Measurements from ENCODE around the gene GFM1. TPM values are rescaled to one million over a fixed set of nuclear protein-coding genes. Genes with fewer than 3 reads are reported as not detected.

GFM1 gene
- total RNA-seq, 2 experiments from 2014 or later: 38.1 to 40.7 TPM

DNA sequence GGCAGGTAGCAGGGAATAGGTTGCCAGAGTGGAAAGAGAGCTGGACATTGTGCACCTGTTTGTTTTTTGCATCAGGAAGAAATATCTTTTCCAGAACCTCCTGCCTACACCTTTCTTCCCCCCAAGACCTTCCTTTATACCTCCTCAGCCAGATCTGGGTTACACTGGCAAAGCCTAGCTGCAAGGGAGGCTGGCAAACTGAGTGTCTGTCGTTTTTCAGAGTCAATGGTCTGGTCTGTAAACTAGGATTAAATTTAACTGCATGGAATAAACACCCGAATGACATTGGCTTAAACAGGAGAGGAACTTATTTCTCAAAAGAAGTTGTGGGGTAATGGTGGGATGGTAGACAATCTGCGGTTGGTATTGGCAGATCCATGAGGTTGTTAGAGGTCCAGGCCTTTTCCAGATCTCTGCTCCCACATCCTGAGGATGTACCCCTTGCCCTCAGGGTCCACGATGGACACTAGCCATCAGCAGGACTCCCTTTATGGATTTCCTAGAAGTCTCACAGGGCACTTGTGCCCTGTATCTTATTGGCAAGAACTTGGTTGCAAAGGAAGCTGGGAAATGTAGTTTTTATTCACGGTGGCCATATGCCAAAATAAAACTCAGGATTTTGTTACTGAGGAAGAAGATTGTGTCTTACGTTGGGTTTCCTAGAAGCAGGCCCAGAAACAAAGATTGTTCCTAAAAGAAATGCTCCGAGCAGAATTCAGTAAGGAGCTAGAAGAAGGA lies 91.1 kb downstream of the GFM1 start:
- H3K9me3 Mint-ChIP-seq: peaks cover 10% of the 10 kb centered on the region
- no peak overlapping the region for H3K27ac Mint-ChIP-seq
- H3K36me3 Mint-ChIP-seq (ENCODE audit: low read depth): no peaks in the 10 kb centered on the region
- POLR2A ChIA-PET: no interaction called here
- CTCF ChIA-PET: interaction anchor here (1.0 to 1.1 kb wide), 2 partner anchors 12 to 76 kb away, joined by 3 read pairs; no protein-coding TSS in a partner anchor
- peaks cover 3% of the 10 kb centered on the region for H3K27me3 Mint-ChIP-seq
- H3K4me1 Mint-ChIP-seq: peaks cover 7% of the 10 kb centered on the region
- H3K4me3 Mint-ChIP-seq: no peak overlapping the region
- no peak for DNase-seq

DNA sequence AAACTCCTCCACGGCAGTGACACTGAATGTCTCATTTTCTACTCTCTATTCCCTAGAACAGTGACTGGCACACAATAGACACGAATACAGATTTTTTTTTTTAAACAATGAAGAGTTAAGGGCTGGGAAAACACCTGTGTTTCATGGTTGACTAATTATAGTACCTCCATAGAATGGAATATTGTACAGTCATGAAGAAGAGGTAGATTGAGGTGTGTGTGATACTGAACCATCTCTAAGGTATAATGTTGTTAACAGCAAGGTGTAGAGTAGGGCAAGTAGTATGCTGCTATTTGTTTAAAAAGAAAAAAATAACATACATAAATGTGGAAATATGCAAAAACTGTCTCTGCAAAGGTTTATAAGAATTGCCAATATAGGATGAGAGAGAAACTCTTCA lies 93.1 kb downstream of the GFM1 start:
- Mint-ChIP-seq H3K4me1 (peaks cover 10% of the 10 kb centered on the region), H3K4me3 (no peak overlapping the region), H3K27ac (no peak overlapping the region), H3K27me3 (peaks cover 3% of the 10 kb centered on the region), H3K9me3 (peaks cover 10% of the 10 kb centered on the region), H3K36me3 (ENCODE audit: low read depth) (no peaks in the 10 kb centered on the region)
- ChIA-PET POLR2A (no interaction called here), CTCF (no interaction called here)
- no peak for DNase-seq

DNA sequence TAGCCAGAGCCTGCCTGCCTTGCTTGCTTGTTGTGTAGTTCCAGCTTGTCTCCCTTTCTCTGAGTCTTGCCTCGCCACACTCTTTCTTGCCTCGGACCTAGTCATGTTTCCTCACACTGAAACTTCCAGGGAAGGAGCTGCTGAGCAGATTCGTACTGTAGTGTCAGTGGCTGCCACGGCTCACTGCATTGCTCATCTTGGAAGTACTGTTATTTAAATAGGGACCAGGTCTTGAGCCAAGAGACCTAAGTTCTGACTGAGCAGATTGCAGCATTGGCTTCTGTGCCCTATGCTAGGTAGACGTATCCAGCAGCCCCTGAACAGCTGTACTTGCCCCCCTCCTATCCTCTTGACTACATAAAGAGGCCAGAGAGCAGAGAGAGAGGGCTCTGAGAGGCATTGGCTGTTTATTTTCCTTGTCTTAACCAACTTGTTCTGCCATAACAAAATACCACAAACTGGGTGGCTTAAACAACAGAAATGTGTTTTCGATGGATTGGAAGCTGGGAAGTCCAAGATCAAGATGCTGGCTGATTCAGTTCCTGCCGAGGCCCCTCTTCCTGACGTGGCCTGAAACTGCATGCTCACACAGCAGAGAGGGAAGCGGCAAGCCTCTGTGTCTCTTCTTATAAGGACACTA lies 93.8 kb downstream of the GFM1 start:
- ChIA-PET CTCF (no interaction called here), POLR2A (no interaction called here)
- Mint-ChIP-seq H3K36me3 (ENCODE audit: low read depth) (no peaks in the 10 kb centered on the region), H3K9me3 (peaks cover 10% of the 10 kb centered on the region), H3K4me3 (no peak overlapping the region), H3K27me3 (peaks cover 3% of the 10 kb centered on the region), H3K4me1 (peaks cover 17% of the 10 kb centered on the region), H3K27ac (no peak overlapping the region)
- no peak for DNase-seq

DNA sequence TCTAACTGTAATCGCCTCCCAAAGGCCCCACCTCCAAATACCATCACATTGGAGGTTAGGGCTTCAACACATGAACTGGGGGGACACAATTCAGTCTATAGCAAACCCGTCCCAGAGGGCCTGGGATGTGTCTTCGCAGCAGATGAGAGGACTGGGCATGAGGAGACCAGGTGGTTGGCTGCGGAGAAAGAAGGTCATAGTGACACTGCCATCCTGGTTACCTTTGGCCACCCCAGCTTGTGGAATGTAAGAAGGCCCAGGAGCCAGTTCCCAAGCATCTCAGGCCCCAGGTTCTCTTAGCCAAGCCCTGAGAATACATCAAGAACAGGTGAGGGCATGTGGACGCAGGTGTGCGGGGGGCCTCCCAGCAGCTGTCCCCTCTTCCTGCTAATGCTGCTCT lies 94.3 kb downstream of the GFM1 start:
- Mint-ChIP-seq H3K4me1 (peaks cover 16% of the 10 kb centered on the region), H3K27me3 (peaks cover 2% of the 10 kb centered on the region), H3K36me3 (ENCODE audit: low read depth) (no peaks in the 10 kb centered on the region), H3K9me3 (peaks cover 10% of the 10 kb centered on the region), H3K4me3 (no peak overlapping the region), H3K27ac (no peak overlapping the region)
- POLR2A ChIA-PET: no interaction called here
- CTCF ChIA-PET: interaction anchor here (1.7 kb wide), 1 partner anchor 12 kb away, joined by 4 read pairs; no protein-coding TSS in a partner anchor
- no peak for DNase-seq

DNA sequence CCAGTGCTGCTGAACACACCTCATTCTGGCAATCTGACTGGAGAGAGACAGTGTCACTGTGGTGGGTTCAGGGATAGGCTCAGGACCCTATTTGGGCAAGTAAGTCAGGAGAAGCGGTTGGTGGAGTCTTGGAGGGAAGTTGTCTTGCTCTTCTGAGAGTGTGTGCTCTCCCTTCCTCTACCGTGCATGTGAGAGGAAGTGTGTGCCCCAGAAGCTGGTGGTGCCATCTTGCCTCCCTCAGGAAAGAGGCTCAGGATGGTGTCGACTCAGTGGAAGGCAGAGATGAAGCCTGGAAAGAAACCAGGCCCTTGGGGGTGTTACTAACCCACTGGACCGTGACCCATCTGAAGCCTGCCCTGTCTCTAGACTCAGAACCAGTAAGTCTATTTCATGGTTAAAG lies 94.8 kb downstream of the GFM1 start:
- Mint-ChIP-seq H3K4me1 (peaks cover 14% of the 10 kb centered on the region), H3K36me3 (ENCODE audit: low read depth) (peaks cover 2% of the 10 kb centered on the region), H3K9me3 (peaks cover 10% of the 10 kb centered on the region), H3K27me3 (no peaks in the 10 kb centered on the region), H3K27ac (no peak overlapping the region), H3K4me3 (no peak overlapping the region)
- no peak for DNase-seq
- ChIA-PET CTCF (interaction anchor here (1.7 kb wide), 1 partner anchor 13 kb away, joined by 4 read pairs; no protein-coding TSS in a partner anchor), POLR2A (no interaction called here)

DNA sequence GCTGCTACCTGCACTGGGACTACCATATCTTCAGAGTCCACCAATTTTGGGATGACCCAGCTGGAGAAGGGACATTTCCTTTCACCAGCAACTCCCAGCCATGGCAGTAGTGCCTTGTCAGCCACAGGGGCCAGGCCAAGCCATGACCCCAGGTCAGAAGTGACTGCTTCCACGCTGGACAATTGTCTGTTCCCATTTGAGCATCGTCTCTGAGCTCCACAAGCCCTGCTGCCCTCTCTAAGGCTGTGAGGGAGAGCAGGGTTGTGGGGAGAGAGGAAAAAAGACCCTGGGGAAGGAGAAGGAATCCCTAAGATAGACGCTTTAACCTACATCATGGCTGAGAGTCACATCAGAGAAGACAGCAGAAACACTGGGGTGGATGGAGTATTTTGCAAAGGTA lies 95.3 kb downstream of the GFM1 start:
- Mint-ChIP-seq H3K4me3 (no peak overlapping the region), H3K27me3 (no peaks in the 10 kb centered on the region), H3K27ac (no peak overlapping the region), H3K9me3 (peaks cover 10% of the 10 kb centered on the region), H3K36me3 (ENCODE audit: low read depth) (peaks cover 3% of the 10 kb centered on the region), H3K4me1 (peaks cover 14% of the 10 kb centered on the region)
- CTCF ChIA-PET: interaction anchor here (0.8 to 1.7 kb wide), 2 partner anchors 11 to 13 kb away, joined by 4 read pairs; no protein-coding TSS in a partner anchor
- POLR2A ChIA-PET: no interaction called here
- no peak for DNase-seq

Other genes with a start within 250 kb of the GFM1 start
- gene MLF1, start 73.3 kb upstream of the GFM1 start, total RNA-seq: under 1 TPM; 0.79 to 0.87 TPM
- gene LXN, start 28.1 kb downstream of the GFM1 start, total RNA-seq: 10 to 100 TPM in 1 of 2 experiments, 1 to 10 TPM in 1; 9.3 to 11.5 TPM
- not detected for gene RARRES1, start 87.9 kb downstream of the GFM1 start, total RNA-seq
- 10 to 100 TPM; 25.1 to 30.5 TPM for gene MFSD1, start 157.5 kb downstream of the GFM1 start, total RNA-seq

Measured in activated CD4-positive, alpha-beta T cell treated with anti-CD3 and anti-CD28 coated beads, Interleukin-2, amount 10 ng/mL, durations not matched to agents 7 days and 5 days (primary cell).